Jurkat, Clone E6-1 (cell line): ENCODE results near the gene DBX2.
"Not testable (repeated sequence)": the region's sequence is repeated elsewhere in the genome, so short reads cannot be mapped to it uniquely, and the experiment has no call there.

Experiments
- DNase-seq: peaks from one replicate; pipeline ENCODE4 v3.0.0-alpha.2; 2011; ENCODE audit warnings: low read depth, low spot score
- H3K4me3 ChIP-seq: 2 replicates; pipeline ENCODE4 v1.5.1; 2011; ENCODE audit warnings: mild to moderate bottlenecking, low read length, control low read depth, moderate library complexity

DBX2 gene

GRCh38 chr12:45017916-45018315, 33.0 kb downstream of the DBX2 start:
- DNase-seq, result no peak
- H3K4me3 ChIP-seq, result no peak overlapping the region

- H3K4me3 ChIP-seq, result no peak overlapping the region
- no peak for DNase-seq
Observed at GRCh38 chr12:45014396-45014795, 36.5 kb downstream of the DBX2 start.

- no peak overlapping the region for H3K4me3 ChIP-seq
- DNase-seq, result no peak
Observed at GRCh38 chr12:45012749-45013148, 38.1 kb downstream of the DBX2 start.

GRCh38 chr12:45010059-45010458, 40.8 kb downstream of the DBX2 start:
- DNase-seq, result no peak
- H3K4me3 ChIP-seq, result no peak overlapping the region

- DNase-seq, result no peak
- no peak overlapping the region for H3K4me3 ChIP-seq
Observed at GRCh38 chr12:45008211-45008610, 42.7 kb downstream of the DBX2 start.

- H3K4me3 ChIP-seq, result no peak overlapping the region
- DNase-seq, result no peak
Observed at GRCh38 chr12:44999355-44999754, 51.5 kb downstream of the DBX2 start.

GRCh38 chr12:44993161-44993560, 57.7 kb downstream of the DBX2 start:
- DNase-seq, result no peak
- no peak overlapping the region for H3K4me3 ChIP-seq

GRCh38 chr12:44984863-44985262, 66.0 kb downstream of the DBX2 start:
- not testable (repeated sequence) for DNase-seq, H3K4me3 ChIP-seq

GRCh38 chr12:44979918-44980317, 71.0 kb downstream of the DBX2 start:
- DNase-seq, result no peak
- H3K4me3 ChIP-seq, result no peak overlapping the region

- no peak for DNase-seq
- no peak overlapping the region for H3K4me3 ChIP-seq
Observed at GRCh38 chr12:44976246-44976645, 74.7 kb downstream of the DBX2 start.

GRCh38 chr12:44972746-44973421, 78.0 kb downstream of the DBX2 start:
- DNase-seq, result peak; percentile 31

GRCh38 chr12:44968965-44969364, 81.9 kb downstream of the DBX2 start:
- no peak overlapping the region for H3K4me3 ChIP-seq

More at GRCh38 chr12:44972746-44973421, 78.0 kb downstream of the DBX2 start:
- H3K4me3 ChIP-seq, result no peak overlapping the region

More at GRCh38 chr12:44968965-44969364, 81.9 kb downstream of the DBX2 start:
- peak; percentile 66 for DNase-seq
